Measurements from ENCODE around the gene RPS6KA3. TPM values are rescaled to one million over a fixed set of nuclear protein-coding genes. Genes with fewer than 3 reads are reported as not detected.

RPS6KA3 gene
- total and polyA plus RNA-seq, 2 of the 8 experiments (the other 6 are each of a cell fraction or from before 2014, with no cell fraction given): 7.1 to 13.0 TPM

GRCh38 chrX:20143561-20143960 is 123.1 kb downstream of the RPS6KA3 start:
- H3K4me2 ChIP-seq (ENCODE audit: insufficient read depth in 1 of 2, low read depth in 2 of 2, low read length in 2 of 2): no peak overlapping the region
- POLR2A ChIA-PET (ENCODE audit: partially characterized antibody): interaction anchor here (0.9 kb wide), 1 partner anchor 11 kb away, joined by 3 read pairs; no protein-coding TSS in a partner anchor
- peaks cover 6 to 29% of the 10 kb centered on the region in 2 experiments for H3K79me2 ChIP-seq (ENCODE audit: control insufficient read depth in 1 of 2, insufficient read depth in 2 of 2, low read length in 2 of 2)
- no peaks in the 10 kb centered on the region for H3K9me3 ChIP-seq (ENCODE audit: insufficient read depth in 2 of 2, low read depth in 1 of 2, low read length in 1 of 2)
- peaks cover 3 to 5% of the 10 kb centered on the region in 2 experiments for H4K20me1 ChIP-seq (replicated peaks in 1 of 2; ENCODE audit: control insufficient read depth in 1 of 2, insufficient read depth in 2 of 2, low read length in 2 of 2)
- H2AFZ ChIP-seq (ENCODE audit: low read length): no peak overlapping the region
- no peak overlapping the region for H2AK5ac ChIP-seq (ENCODE audit: low read depth, low read length)
- H3K23ac ChIP-seq (ENCODE audit: insufficient read length): no peak overlapping the region
- H2BK5ac ChIP-seq (ENCODE audit: low read depth, low read length): no peak overlapping the region
- H4K8ac ChIP-seq (ENCODE audit: extremely low read depth, insufficient read depth, low read length): no peak overlapping the region
- CTCF ChIA-PET (ENCODE audit: partially characterized antibody): no interaction called here
- H3K27ac ChIP-seq (ENCODE audit: low read depth, low read length): no peak overlapping the region
- H3K18ac ChIP-seq (ENCODE audit: extremely low read depth, low read length): no peak overlapping the region
- WGBS, 2 experiments (ENCODE audit: extremely low coverage in 1 of 2, insufficient coverage in 1 of 2, insufficient read length in 1 of 2, insufficient replicate concordance in 2 of 2, low coverage in 1 of 2, low lambda C conversion rate in 2 of 2, missing lambda C conversion rate in 1 of 2): 88% methylated on average over 2 of the region's 2 CpGs; no CpG with 5 or more reads in 1 of the 2 experiments
- H2BK12ac ChIP-seq (ENCODE audit: low read depth, low read length): no peak overlapping the region
- no peak for DNase-seq (ENCODE audit: low read depth in 1 of 2, low spot score in 2 of 2)
- H3K4ac ChIP-seq (replicated peaks; ENCODE audit: insufficient read length, low read depth, low read length): no peak overlapping the region
- no peak overlapping the region for H3K9ac ChIP-seq (replicated peaks in 1 of 4; ENCODE audit: extremely low read depth in 1 of 4, low read depth in 3 of 4, low read length in 3 of 4)
- H3K4me1 ChIP-seq (replicated peaks in 1 of 4; ENCODE audit: control insufficient read depth in 3 of 4, insufficient read depth in 4 of 4, low read length in 3 of 4): no peaks in the 10 kb centered on the region
- peaks cover 0 to 19% (median 1%) of the 10 kb centered on the region in 4 experiments; a peak in 3 of 8 replicates for H3K36me3 ChIP-seq (ENCODE audit: control insufficient read depth in 2 of 4, insufficient read depth in 4 of 4, low read length in 3 of 4)
- H2BK15ac ChIP-seq (ENCODE audit: low read length): no peak overlapping the region
- FAIRE-seq: no peak
- no peak overlapping the region for H4K5ac ChIP-seq (ENCODE audit: insufficient read length, low read depth, low read length)
- no peak overlapping the region for H2BK20ac ChIP-seq (ENCODE audit: low read length)
- H3K14ac ChIP-seq (ENCODE audit: insufficient read length): no peak overlapping the region
- H2BK120ac ChIP-seq (replicated peaks; ENCODE audit: low read depth, low read length): no peak overlapping the region
- H3K23me2 ChIP-seq (ENCODE audit: low read depth, low read length): no peaks in the 10 kb centered on the region
- H3K27me3 ChIP-seq (replicated peaks in 1 of 4; ENCODE audit: control insufficient read depth in 3 of 4, extremely low read depth in 1 of 4, insufficient read depth in 3 of 4, low read length in 3 of 4): no peaks in the 10 kb centered on the region
- no peak for TF ChIP-seq SUZ12 (IDR thresholded peaks at IDR 0.05; ENCODE audit: low read length)
- no peak for TF ChIP-seq EGR1 (IDR thresholded peaks at IDR 0.05; ENCODE audit: borderline replicate concordance, low read depth, low read length)
- TF ChIP-seq POU5F1 (IDR thresholded peaks at IDR 0.05; ENCODE audit: low read depth, low read length): no peak
- no peak for TF ChIP-seq CBX8 (IDR thresholded peaks at IDR 0.05; ENCODE audit: borderline replicate concordance, low read depth, low read length)
- no peak for TF ChIP-seq HDAC6 (IDR thresholded peaks at IDR 0.05; ENCODE audit: low read depth, low read length)
- no peaks in the 10 kb centered on the region for H3K79me1 ChIP-seq (ENCODE audit: low read depth, low read length)
- H3K4me3 ChIP-seq (ENCODE audit: extremely low read depth in 1 of 4, insufficient read depth in 2 of 4, low read depth in 3 of 4, low read length in 4 of 4): no peak overlapping the region
- no peak overlapping the region for H4K91ac ChIP-seq (replicated peaks; ENCODE audit: insufficient read length, low read length)
- no peak overlapping the region for H3K56ac ChIP-seq (replicated peaks; ENCODE audit: insufficient read length, low read depth, low read length)
